Suprapubic skin (tissue), 4 donors: ENCODE results near the gene LRRC53. TPM values are rescaled to one million over a fixed set of nuclear protein-coding genes. Genes with fewer than 3 reads are reported as not detected.

Experiments
- DNase-seq, 2 donors: peaks; one replicate each; pipeline ENCODE4 v3.0.0-alpha.2; 2019; ENCODE audit warnings: low spot score in 2 of 2
- H3K27ac ChIP-seq: fragments of 200-600 bp; sonication (generic); one replicate; pipeline ENCODE4 v1.5.1; 2019
- H3K27me3 ChIP-seq: fragments of 200-600 bp; sonication (generic); one replicate; pipeline ENCODE4 v1.5.1; 2019
- H3K36me3 ChIP-seq: fragments of 200-600 bp; sonication (generic); one replicate; pipeline ENCODE4 v1.5.1; 2019
- H3K4me1 ChIP-seq: fragments of 200-600 bp; sonication (generic); one replicate; pipeline ENCODE4 v1.5.1; 2019
- H3K4me3 ChIP-seq: fragments of 200-600 bp; sonication (generic); one replicate; pipeline ENCODE4 v1.5.1; 2019; ENCODE audit warnings: mild to moderate bottlenecking
- H3K9me3 ChIP-seq: fragments of 200-600 bp; sonication (generic); one replicate; pipeline ENCODE4 v1.5.1; 2019
- CTCF ChIP-seq, 2 donors: fragments of 200-600 bp in 1 of 2; fragments of 450-650 bp in 1 of 2; sonication (generic) in 1 of 2; IDR thresholded peaks; one replicate each; pipeline ENCODE4 v1.5.1; 2016 to 2019; ENCODE audit warnings: antibody characterized with exemption in 2 of 2, mild to moderate bottlenecking in 1 of 2, moderate library complexity in 1 of 2
- EP300 ChIP-seq: sonication (generic); formaldehyde crosslinking; IDR thresholded peaks from one replicate; pipeline ENCODE4 v1.6.1; 2017; ENCODE audit warnings: antibody characterized with exemption
- POLR2A ChIP-seq, 2 donors: fragments of 450-650 bp; IDR thresholded peaks; one replicate each; pipeline ENCODE4 v1.6.1; 2017; ENCODE audit warnings: antibody characterized with exemption in 2 of 2, mild to moderate bottlenecking in 2 of 2, moderate library complexity in 2 of 2
- POLR2AphosphoS5 ChIP-seq, 3 donors: sonication (generic); formaldehyde crosslinking; IDR thresholded peaks; one replicate each; pipeline ENCODE4 v1.6.1; 2017; ENCODE audit warnings: antibody characterized with exemption in 3 of 3
- WGBS: methylation state at CpG from one replicate; pipeline ENCODE4 v1.1.5; 2018; 5-methylcytosine and 5-hydroxymethylcytosine counted together
- total RNA-seq, 4 donors: library from RNA; depleted of rRNA; stranded (reverse); fragments of >200 nt; gene quantifications; one replicate each; pipeline ENCODE4 v1.1.0, GENCODE V29; 2016

The LRRC53 gene
- total RNA-seq, 4 donors from 2014 or later: not detected

GRCh38 chr1:74436078-74436477 lies 76.3 kb downstream of the LRRC53 start:
- H3K4me1 ChIP-seq: no peaks in the 10 kb centered on the region
- DNase-seq: no peak
- no peaks in the 10 kb centered on the region for H3K36me3 ChIP-seq
- H3K4me3 ChIP-seq: no peak overlapping the region
- H3K27ac ChIP-seq: no peak overlapping the region
- WGBS: 68% methylated on average over 1 of the region's 1 CpG
- no peaks in the 10 kb centered on the region for H3K27me3 ChIP-seq
- TF ChIP-seq CTCF (IDR thresholded peaks at IDR 0.05): no peak
- TF ChIP-seq EP300: no peak
- TF ChIP-seq POLR2AphosphoS5 (IDR thresholded peaks at IDR 0.05): no peak
- TF ChIP-seq POLR2A (IDR thresholded peaks at IDR 0.05): no peak
- H3K9me3 ChIP-seq: no peaks in the 10 kb centered on the region

GRCh38 chr1:74434321-74434720 lies 78.1 kb downstream of the LRRC53 start:
- Histone ChIP-seq H3K36me3 (no peaks in the 10 kb centered on the region), H3K27me3 (no peaks in the 10 kb centered on the region), H3K4me1 (no peaks in the 10 kb centered on the region), H3K27ac (no peak overlapping the region), H3K9me3 (no peaks in the 10 kb centered on the region), H3K4me3 (no peak overlapping the region)
- 77% methylated on average over 2 of the region's 2 CpGs for WGBS
- no peak for DNase-seq
- TF ChIP-seq POLR2AphosphoS5 (IDR thresholded peaks at IDR 0.05): no peak

GRCh38 chr1:74432325-74432724 lies 80.1 kb downstream of the LRRC53 start:
- no peak overlapping the region for H3K27ac ChIP-seq
- no peak for DNase-seq

GRCh38 chr1:74431531-74431930 lies 80.9 kb downstream of the LRRC53 start:
- Histone ChIP-seq H3K27me3 (no peaks in the 10 kb centered on the region), H3K9me3 (no peaks in the 10 kb centered on the region), H3K4me3 (no peak overlapping the region), H3K36me3 (no peaks in the 10 kb centered on the region), H3K27ac (no peak overlapping the region), H3K4me1 (no peaks in the 10 kb centered on the region)
- WGBS: 77% methylated on average over 4 of the region's 4 CpGs
- no peak for DNase-seq
- TF ChIP-seq EP300: no peak
- no peak for TF ChIP-seq CTCF (IDR thresholded peaks at IDR 0.05)
- no peak for TF ChIP-seq POLR2AphosphoS5 (IDR thresholded peaks at IDR 0.05)
- TF ChIP-seq POLR2A (IDR thresholded peaks at IDR 0.05): no peak

More at GRCh38 chr1:74432325-74432724, 80.1 kb downstream of the LRRC53 start:
- Histone ChIP-seq H3K27me3 (no peaks in the 10 kb centered on the region), H3K36me3 (no peaks in the 10 kb centered on the region), H3K9me3 (no peaks in the 10 kb centered on the region), H3K4me3 (no peak overlapping the region), H3K4me1 (no peaks in the 10 kb centered on the region)
- 0% methylated on average over 1 of the region's 1 CpG for WGBS
- TF ChIP-seq CTCF (IDR thresholded peaks at IDR 0.05) (no peak), POLR2AphosphoS5 (IDR thresholded peaks at IDR 0.05) (no peak), POLR2A (IDR thresholded peaks at IDR 0.05) (no peak), EP300 (no peak)

GRCh38 chr1:74430342-74430934 lies 82.0 kb downstream of the LRRC53 start:
- Histone ChIP-seq H3K27ac (no peak overlapping the region), H3K9me3 (no peaks in the 10 kb centered on the region), H3K36me3 (no peaks in the 10 kb centered on the region), H3K27me3 (no peaks in the 10 kb centered on the region), H3K4me1 (no peaks in the 10 kb centered on the region), H3K4me3 (no peak overlapping the region)
- TF ChIP-seq EP300: no peak
- TF ChIP-seq POLR2AphosphoS5 (IDR thresholded peaks at IDR 0.05): no peak
- TF ChIP-seq POLR2A (IDR thresholded peaks at IDR 0.05): no peak
- no peak for TF ChIP-seq CTCF (IDR thresholded peaks at IDR 0.05)
- DNase-seq: no peak
- WGBS: 67% methylated on average over 4 of the region's 4 CpGs

- TF ChIP-seq EP300 (no peak), POLR2A (IDR thresholded peaks at IDR 0.05) (no peak), CTCF (IDR thresholded peaks at IDR 0.05) (no peak), POLR2AphosphoS5 (IDR thresholded peaks at IDR 0.05) (no peak)
- WGBS: 54% methylated on average over 3 of the region's 3 CpGs
- H3K27me3 ChIP-seq: no peaks in the 10 kb centered on the region
- H3K9me3 ChIP-seq: no peaks in the 10 kb centered on the region
- H3K27ac ChIP-seq: no peak overlapping the region
- H3K4me1 ChIP-seq: no peaks in the 10 kb centered on the region
- H3K4me3 ChIP-seq: no peak overlapping the region
- no peaks in the 10 kb centered on the region for H3K36me3 ChIP-seq
- DNase-seq: no peak
Measured at GRCh38 chr1:74429580-74429979, 82.8 kb downstream of the LRRC53 start.
